H7 (cell line): ENCODE data around the gene HSD17B11. TPM values are rescaled to one million over a fixed set of nuclear protein-coding genes. Genes with fewer than 3 reads are reported as not detected.
"Not testable (repeated sequence)": the region's sequence is repeated elsewhere in the genome, so short reads cannot be mapped to it uniquely, and the experiment has no call there.

Source experiments
- DNase-seq: peaks from one replicate; pipeline ENCODE4 v3.0.0; 2012
- H3K27me3 ChIP-seq: 2 replicates; pipeline ENCODE4 v1.6.0; 2011; ENCODE audit warnings: mild to moderate bottlenecking, low read length; ENCODE audit not compliant: control insufficient read depth, insufficient read depth
- H3K36me3 ChIP-seq: replicated peaks from 2 replicates; pipeline ENCODE4 v1.5.1; 2011; ENCODE audit warnings: low read length; ENCODE audit not compliant: control insufficient read depth, insufficient read depth
- H3K4me3 ChIP-seq: 2 replicates; pipeline ENCODE4 v1.5.1; 2011; ENCODE audit warnings: low read depth, mild to moderate bottlenecking, control low read depth, low read length, moderate library complexity; ENCODE audit not compliant: insufficient read depth
- total RNA-seq: library from RNA; depleted of rRNA; stranded (reverse); fragments of >200 nt; shearing (Covaris generic); gene quantifications from 2 replicates; pipeline ENCODE4 v1.2.3, GENCODE V29; 2014; rRNA removed

The HSD17B11 gene, protein sequence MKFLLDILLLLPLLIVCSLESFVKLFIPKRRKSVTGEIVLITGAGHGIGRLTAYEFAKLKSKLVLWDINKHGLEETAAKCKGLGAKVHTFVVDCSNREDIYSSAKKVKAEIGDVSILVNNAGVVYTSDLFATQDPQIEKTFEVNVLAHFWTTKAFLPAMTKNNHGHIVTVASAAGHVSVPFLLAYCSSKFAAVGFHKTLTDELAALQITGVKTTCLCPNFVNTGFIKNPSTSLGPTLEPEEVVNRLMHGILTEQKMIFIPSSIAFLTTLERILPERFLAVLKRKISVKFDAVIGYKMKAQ
- 20.9 and 35.0 TPM in 2 replicates for total RNA-seq

DNA sequence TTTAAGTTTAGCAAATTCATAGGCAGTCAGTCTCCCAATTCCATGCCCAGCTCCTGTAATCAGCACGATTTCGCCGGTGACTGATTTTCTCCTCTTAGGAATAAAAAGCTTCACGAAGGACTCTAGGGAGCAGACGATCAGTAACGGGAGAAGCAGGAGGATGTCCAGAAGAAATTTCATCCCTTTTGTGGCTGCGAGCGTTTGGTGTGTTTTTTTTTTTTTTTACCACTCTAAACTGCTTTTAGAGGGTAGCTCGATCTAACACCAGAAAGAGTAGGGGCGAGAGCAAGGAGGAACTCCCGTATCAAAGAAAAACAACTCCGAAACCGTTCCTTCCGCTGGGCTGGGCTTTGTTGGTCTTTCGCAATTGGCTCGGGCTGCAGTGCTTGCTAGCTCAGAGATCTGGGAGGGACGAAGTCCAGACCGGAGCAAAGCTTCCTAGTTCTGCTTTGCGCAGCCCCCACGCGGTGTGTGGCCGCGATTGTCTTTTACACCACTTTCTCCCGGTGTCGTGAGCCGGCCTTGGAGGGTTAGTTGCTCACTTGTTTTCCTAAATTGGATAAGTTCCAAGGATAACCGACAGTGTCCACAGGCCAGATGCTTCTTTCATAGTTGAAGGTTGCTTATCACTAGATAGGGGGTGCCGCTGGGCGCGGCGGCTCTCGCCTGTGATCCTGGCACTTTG lies at the start of gene HSD17B11:
Gene HSD17B11 (minus strand): TSS at position 298 of the 685 bp plus-strand sequence. CDS start 118 bp downstream, at position 180.
- Histone ChIP-seq H3K4me3 (peak within 1 kb of the TSS; percentile 48), H3K27me3 (no peaks in the 10 kb centered on the region), H3K36me3 (no peaks in the 10 kb centered on the region)
- peak; percentile 88 for DNase-seq

DNA sequence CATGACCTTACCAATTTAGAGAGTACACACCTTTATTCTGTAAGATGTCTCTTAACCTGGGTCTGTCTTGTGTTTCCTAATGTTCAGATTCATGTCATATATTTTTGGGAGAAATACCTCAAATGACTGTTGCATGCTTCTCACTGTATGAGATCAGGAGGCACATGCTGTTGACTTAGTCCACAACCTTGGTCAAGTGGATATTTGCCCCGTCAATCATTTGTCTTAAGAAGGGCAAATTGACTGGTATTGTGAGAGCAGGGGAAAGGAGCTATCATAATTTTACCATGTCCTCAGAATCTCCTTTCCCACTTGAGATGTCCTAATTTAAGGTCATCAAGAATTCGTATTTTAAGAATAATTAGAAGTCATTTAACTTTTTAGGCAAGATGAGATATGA lies 42.4 kb upstream of the HSD17B11 start:
- no peak for DNase-seq
- Histone ChIP-seq H3K4me3 (no peak overlapping the region), H3K27me3 (no peaks in the 10 kb centered on the region), H3K36me3 (0 out of 2 replicates have a peak, but pooled peaks cover 1% of the 10 kb centered on the region)

DNA sequence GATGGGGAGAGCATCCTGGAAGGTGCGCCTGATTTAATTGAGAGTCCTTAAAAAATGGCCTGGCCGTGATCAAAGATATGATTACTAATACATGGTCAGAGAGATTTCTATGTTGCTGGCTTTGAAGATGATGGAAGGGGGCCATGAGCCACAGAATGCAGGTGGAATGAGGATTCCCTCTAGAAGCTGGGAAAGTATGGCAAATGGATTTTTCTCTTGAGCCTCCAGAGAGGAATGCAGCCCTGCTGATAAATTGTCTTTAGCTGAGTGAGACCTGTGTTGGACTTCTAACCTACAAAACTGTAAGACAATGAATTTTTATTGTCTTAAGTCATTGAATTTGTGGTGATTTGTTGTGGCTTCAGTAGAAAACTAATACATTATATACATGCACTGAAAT lies 39.0 kb upstream of the HSD17B11 start:
- Histone ChIP-seq H3K27me3 (no peaks in the 10 kb centered on the region), H3K36me3 (no peaks in the 10 kb centered on the region), H3K4me3 (no peak overlapping the region)
- DNase-seq: no peak

- Histone ChIP-seq H3K4me3 (no peak overlapping the region), H3K36me3 (no peaks in the 10 kb centered on the region), H3K27me3 (no peaks in the 10 kb centered on the region)
- DNase-seq: no peak
Observed at GRCh38 chr4:87428979-87429378, 38.0 kb upstream of the HSD17B11 start.

GRCh38 chr4:87427518-87427868 lies 36.5 kb upstream of the HSD17B11 start:
- Histone ChIP-seq H3K4me3 (no peak overlapping the region), H3K27me3 (no peaks in the 10 kb centered on the region), H3K36me3 (no peaks in the 10 kb centered on the region)
- no peak for DNase-seq

DNA sequence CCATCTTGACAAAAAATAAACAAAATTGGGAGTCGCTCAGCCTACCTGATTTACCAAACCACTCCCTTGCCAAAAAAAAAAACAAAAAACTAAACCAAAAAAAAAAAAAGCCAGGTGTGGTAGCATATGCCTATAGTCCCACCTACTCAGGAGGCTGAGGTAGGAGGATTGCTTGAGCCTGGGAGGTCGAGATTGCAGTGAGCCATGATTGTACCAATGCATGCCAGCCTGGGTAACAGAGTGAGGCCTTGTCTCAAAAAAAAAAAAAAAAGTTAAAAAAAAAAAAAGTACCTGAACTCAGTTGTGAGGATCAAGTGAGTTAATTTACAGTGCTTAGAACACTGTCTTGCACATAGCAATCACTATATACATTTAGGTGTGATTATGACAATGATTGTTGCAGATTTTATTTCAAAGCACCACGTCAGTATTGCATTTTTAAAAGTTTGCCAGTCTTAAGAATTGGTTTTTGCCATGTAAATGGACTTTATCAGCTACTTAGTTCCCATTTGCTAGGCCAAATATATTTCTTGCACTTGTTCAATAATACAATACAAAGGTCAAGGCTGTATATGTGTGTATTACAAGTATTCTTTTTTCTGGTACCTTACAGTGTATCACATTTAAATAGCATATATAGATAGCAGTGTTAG lies 36.0 kb upstream of the HSD17B11 start:
- no peaks in the 10 kb centered on the region for H3K27me3 ChIP-seq
- H3K36me3 ChIP-seq: no peaks in the 10 kb centered on the region
- DNase-seq: no peak
- no peak overlapping the region for H3K4me3 ChIP-seq

DNA sequence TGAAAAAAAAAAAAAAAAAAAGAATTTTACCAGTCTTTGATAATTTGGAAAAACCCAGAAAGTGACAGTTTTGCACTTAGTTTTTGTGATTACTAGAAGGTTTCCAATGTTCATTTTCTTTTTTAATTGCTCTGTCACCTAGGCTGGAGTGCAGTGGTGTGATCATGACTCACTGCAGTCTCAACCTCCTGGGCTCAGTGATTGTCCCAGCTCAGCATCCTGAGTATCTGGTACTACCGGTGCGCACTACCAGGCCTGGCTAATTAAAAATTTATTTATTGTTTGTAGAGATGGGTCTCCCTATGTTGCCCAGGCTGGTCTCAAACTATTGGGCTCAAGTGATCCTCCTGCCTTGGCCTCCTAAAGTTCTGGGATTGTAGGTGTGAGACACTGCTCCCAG lies 34.7 kb upstream of the HSD17B11 start:
- H3K27me3 ChIP-seq: no peaks in the 10 kb centered on the region
- no peak for DNase-seq
- H3K36me3 ChIP-seq: no peaks in the 10 kb centered on the region
- no peak overlapping the region for H3K4me3 ChIP-seq

DNA sequence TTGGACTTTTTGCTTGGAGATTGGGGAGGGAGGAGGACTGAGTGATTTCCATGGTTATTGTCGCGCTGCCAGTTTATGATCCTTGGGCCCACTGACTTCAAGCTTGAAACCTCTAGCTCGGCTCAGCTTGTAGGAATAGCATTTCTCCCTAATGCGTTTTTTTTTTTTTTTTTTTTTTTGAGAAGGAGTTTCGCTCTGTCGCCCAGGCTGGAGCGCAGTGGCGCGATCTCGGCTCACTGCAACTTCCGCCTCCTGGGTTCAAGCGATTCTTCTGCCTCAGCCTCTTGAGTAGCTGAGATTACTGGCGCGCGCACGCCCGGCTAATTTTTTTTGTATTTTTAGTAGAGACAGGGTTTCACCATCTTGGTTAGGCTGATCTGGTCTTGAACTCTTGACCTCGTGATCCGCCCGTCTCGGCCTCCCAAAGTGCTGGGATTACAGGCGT lies 33.1 kb upstream of the HSD17B11 start:
- not testable (repeated sequence) for H3K36me3 ChIP-seq, H3K27me3 ChIP-seq, H3K4me3 ChIP-seq
- DNase-seq: peak; percentile 10

GRCh38 chr4:87423317-87424098 lies 32.5 kb upstream of the HSD17B11 start:
- peak; percentile 21 for DNase-seq
- peak overlapping the region; percentile 65 for H3K4me3 ChIP-seq
- no peaks in the 10 kb centered on the region for H3K27me3 ChIP-seq
- no peaks in the 10 kb centered on the region for H3K36me3 ChIP-seq

DNA sequence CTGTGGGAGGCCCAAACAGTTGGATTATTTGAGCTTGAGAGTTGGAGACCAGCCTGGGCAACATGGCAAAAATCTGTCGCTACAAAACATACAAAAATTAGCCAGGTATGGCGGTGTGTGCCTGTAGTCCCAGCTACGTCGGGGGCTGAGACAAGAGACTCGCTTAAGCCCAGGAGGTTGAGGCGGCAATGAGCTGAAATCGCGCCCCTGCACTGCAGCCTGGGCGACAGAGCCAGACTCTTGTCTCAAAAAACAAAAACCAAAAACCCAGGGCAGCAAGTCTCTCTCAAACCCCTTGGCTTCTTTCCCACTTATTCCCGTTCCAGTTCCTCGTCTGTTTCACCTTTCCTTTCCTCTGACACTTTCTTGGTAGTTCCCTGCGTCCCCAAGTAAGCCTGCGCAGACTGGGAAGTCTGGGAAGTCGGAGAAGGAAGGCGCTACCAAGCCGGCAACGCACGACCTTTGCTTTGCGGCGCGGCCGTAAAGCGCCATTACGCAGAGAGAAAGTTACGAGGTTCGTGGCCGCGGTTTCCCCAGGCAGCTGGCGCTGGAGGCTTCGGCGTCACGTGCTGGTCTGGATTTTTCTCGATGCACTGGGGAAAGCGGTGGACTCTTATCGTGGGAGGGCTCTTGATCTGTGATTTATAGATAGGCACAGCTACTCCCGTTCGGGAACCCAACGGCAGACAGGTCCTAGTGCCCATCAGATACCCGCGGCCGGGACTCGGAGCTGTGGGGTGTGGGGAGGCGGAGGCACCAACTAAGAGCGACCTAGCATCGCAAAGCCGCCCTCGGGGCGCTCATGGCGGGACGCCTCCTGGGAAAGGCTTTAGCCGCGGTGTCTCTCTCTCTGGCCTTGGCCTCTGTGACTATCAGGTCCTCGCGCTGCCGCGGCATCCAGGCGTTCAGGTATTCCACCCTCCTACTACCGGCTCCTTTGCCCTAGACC lies 31.4 kb upstream of the HSD17B11 start, which contains the start of gene NUDT9:
Gene NUDT9 (plus strand): TSS at position 470 of the 949 bp plus-strand sequence. CDS start 333 bp downstream, at position 803.
- Histone ChIP-seq H3K36me3 (no peaks in the 10 kb centered on the region), H3K27me3 (no peaks in the 10 kb centered on the region), H3K4me3 (peak within 1 kb of the TSS; percentile 65)
- DNase-seq: peak; percentile 84

GRCh38 chr4:87420276-87420830 lies 29.4 kb upstream of the HSD17B11 start:
- no peaks in the 10 kb centered on the region for H3K36me3 ChIP-seq
- no peak overlapping the region for H3K4me3 ChIP-seq
- DNase-seq: no peak
- no peaks in the 10 kb centered on the region for H3K27me3 ChIP-seq

DNA sequence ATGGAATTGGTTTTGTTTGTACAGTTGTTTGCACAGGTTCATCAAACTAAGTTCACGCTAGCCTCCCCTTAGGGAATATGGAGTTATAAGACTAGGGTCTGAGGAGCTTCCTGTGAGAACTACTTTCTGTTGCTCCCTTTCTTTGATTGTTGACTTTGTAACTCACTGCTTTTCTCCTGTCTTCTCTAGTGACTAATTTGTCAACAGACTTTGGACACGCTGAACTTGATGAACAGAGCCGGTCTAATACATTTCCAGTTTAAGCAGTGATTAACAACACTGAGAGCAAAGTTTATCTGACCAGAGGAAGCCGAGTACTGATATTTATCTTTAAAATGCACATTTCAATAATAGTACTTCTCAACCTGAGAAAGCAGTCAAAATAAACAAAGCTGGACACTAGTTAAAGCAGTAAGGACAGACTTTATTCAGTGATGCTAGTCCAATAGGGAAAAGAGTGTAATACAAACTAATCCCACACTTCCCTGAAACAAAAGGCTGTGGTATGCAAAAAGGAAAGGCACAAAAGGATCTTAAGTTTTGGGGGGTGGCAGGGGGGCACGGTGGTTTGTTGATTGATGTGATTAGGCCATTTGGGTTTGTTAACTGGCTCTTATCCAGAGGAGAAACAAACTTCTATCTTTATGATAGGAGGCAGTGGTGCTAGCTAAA lies 28.7 kb upstream of the HSD17B11 start:
- H3K27me3 ChIP-seq: no peaks in the 10 kb centered on the region
- H3K4me3 ChIP-seq: no peak overlapping the region
- no peak for DNase-seq
- no peaks in the 10 kb centered on the region for H3K36me3 ChIP-seq

DNA sequence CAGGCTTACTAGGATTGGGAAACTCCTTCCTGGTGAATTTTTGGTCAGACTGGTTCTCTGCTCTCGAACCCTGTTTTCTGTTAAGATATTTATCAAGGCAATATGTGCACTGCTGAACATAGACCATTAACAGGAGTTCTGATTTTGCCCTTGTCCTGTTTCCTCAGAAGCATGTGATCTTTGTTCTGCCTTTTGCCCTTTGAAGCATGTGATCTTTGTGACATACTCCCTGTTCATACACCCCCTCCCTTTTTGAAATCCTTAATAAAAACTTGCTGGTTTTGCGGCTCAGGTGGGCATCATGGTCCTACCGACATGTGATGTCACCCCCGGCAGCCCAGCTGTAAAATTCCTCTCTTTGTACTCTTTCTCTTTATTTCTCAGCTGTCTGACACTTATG lies 27.4 kb upstream of the HSD17B11 start:
- H3K4me3 ChIP-seq, DNase-seq, H3K27me3 ChIP-seq, H3K36me3 ChIP-seq: not testable (repeated sequence)
